ENCODE results near the gene PTPN21.
A peak's percentile ranks its signal among the peaks of the same experiment; 100 is the strongest.

Gene PTPN21

DNA sequence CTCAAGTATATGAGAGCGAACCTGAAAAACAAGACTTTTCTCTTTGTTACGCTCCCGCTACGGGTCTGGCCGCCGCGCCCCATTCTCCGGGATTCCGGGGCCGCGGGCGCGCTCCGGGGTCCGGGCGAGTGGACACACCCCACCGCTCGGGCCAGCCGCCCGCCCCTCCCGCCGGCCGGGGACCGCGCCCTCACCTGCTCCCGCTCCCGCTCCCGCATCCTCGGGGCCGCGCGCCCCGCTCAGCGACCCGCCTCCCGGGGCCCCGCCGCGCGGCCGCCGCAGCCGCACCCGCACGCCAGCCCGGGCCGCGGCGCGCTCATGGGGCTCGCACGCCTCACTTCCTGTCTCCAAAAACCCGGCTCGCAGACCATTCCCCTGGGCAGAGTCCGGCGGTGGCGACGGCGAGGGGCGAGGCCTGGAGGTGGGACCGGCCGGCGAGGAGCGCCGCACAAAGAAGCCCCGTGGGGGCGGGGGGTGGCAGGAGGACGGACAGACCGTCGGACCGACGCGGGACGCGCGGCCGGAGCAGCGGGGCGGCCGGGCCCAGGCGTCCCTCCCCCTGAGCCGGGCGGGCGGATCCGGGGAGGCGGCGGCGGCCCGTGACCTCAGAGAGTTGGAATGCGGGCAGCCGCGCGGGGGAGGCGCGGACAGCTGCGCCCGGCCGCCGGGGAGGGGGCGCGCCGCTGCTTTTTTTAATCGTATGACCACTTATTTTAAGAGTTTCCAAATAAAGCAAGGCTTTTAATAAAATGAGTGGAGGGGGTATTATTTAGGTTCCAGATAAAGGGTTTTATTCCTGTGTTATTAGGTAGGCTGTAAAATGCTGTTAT is at the start of gene PTPN21:
Gene PTPN21, minus strand, starts transcription at position 551 of the 830 bp plus-strand sequence. CDS start 4,590 bp downstream, outside the sequence.
- DNase-seq = no peak

DNA sequence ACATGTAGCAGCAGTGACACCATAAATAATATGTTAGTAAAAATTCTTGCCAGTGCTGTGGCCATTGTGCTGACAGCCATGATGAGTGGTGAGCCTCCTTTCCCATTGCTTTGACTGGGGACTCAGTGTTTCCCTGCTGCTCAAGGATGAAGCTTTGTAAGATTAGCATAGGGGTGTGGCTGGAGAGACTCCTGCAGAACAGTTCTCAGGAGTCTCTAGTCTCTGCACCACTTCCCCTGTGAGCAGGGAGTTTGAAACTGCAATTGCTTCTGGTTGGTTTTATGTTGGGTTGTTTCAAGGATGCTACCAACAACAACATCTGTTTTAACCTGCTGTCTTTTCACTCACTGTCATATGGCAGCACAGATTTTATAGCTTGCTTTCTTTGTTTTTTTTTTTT is 49.4 kb upstream of the PTPN21 start:
- DNase-seq = no peak

DNA sequence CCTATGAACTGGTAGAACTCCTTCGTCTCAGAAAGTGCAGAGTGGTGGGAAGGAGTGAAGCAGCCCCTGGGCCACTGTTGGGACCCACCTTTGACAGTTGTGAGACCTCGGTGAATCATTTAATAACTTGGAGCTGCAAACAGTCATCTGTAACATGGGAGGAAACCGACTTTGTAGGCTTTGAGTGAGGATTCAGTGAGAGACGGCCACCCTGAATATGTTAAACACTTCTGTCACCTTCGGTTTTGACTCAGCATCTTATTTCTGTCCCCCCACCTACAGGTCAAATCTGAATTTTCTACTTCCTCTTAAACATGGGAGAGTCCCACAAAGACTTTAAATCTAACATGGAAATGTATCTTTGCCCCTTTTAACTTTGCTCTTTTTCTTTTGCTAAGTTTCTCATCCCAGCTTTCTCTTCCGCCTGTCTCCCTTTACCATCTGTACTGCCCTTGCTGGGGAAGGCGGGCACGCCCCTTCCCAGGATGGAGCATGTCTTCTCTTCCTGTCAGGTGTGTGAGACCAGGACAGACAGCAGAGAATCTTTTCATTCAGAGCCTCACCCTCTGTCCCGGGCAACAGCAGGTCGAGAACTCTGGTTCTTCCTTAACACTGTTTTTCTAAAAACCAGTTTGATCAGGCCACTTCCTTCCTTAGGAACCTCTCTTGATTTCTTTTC is 45.1 kb upstream of the PTPN21 start:
- DNase-seq = no peak

DNA sequence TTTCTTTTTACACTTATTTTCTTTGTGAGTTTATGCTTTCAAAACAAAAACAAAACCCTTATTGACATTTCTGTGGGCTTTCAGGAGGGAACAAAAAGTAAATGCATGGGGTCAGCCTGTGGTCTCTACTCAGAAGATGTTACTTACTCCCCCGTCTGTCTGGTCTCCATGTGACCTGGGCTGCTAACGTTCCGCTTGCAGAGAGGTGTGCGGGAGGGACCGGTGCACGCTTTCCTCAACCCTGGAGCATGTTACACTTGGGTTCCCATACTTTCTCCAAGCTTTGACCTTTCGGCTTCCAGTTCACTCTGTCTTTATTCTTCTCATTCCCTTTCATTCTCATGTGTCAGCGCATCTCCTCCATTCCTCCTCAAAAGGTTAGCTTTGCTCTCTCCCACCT is 44.5 kb upstream of the PTPN21 start:
- no peak for DNase-seq

DNA sequence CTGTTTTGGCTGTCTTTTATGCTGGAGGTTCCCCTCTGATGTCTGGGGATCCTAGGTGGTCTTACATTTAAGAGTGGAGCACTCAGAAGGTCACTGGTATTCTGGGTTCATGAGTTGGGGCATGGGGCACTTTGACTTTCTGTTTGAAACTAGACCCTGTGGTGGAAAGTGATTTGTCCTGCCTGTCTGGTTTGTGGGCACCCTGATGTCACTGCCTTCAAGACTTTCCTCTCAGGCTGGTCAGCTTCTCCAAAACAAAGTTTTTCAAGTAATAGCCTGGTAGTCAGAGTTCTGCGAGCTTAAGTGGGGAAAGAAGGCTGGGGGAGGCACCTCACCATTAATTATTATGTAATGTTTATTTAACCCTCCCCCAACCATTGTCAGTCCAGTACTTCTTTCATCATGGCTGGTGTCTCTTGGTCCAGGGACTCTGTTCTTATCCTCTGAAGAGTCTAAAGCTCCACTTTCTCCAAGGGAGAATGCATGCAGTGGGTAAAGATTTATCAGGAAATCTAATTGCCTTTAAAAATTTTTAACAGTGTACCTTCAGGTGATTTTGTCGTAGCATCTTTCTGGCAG is 43.4 kb upstream of the PTPN21 start:
- no peak for DNase-seq

DNA sequence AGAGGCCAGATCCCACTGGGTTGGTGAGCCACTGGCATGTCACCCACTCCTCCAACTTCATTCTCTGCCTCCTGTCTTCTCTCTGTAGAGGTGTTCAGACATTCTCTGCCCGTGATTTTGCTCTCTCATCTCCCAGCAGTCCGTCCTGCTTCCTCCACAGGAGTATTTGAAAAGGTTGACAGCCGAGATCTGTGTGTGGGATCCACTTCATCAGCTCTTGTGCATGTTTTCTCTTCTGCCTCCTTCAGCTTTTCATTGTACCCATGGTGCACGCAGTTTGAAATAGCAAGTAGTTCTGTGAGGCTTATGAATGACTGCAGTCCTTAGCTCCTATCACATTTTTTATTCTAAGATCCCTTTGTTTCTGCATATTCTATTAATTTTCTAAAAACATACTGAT is 42.8 kb upstream of the PTPN21 start:
- DNase-seq = no peak

DNA sequence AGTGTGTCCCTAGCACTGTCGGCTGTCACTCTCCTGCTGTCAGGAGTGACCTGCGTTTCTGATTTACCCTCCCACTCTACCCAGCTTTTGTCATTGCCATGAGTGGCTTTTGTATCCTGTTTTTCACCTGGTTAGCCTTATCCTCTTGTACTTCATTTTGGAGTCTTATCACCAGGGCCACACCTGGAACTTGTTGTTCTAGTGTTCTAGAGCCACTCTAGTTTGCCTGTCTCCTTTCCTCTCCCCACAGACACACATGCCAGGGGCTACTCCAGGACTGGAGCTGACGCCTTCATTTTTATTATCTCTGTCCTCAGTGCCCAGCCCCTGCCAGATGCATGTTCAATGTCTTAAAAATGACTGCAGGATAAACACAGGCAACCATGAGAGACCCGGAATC is 42.2 kb upstream of the PTPN21 start:
- DNase-seq = no peak

DNA sequence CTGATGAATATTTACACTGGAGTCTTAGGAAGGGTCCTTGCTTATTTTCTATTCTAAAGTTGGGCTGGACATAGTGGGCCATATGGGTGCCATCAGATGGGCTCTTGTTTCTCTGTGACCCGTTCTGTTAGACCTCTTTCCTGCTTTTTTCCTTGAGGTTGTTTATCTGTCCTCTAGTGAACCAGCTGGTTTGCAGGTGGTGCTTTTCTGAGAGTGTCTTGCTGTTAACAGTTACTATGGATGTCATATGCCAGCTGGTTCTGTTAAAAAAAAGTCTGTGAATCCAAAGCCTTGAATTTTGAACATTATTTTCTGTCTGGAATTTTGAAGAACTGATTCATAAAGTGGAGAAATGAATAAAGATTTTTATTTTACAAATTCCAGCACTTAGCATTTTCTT is 37.2 kb upstream of the PTPN21 start:
- DNase-seq = no peak

DNA sequence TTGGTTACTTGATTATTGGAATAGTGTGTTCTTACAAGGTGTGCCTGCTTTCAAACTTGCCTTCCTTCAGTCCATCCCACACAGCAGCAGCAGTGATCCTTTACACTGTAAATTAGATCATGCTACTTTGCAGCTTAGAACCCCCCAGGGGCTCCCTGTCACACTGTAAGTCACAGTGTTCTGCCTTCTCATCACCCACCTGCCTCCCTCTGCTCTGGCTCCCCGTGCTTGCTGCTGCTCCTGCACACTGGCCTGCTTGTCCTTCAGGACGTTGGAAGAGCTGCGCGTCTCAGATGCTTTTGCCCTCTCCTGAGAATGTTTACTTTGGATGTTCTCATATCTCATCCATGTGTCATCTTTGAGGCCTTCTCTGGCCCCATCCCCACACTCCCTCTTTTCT is 35.4 kb upstream of the PTPN21 start:
- no peak for DNase-seq

DNA sequence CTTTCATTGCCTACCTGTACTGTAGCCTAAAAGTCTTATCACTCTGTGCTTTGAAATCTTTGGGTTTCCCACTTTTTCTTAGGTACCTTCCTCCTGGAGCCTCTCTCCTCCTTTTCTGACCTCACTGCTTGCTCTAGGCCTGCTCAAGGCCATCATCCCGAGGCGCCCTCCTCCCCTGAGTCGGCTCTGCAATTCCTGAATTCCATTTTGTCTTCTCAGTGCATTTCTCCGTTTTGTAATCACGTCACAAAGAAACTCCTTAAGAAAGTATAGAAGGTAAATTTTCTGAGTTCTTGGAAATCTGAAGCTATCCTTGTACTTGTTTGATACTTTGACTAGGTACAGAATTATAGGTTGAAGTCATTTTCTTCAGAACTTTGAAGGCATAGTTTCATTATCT is 33.3 kb upstream of the PTPN21 start:
- no peak for DNase-seq

DNA sequence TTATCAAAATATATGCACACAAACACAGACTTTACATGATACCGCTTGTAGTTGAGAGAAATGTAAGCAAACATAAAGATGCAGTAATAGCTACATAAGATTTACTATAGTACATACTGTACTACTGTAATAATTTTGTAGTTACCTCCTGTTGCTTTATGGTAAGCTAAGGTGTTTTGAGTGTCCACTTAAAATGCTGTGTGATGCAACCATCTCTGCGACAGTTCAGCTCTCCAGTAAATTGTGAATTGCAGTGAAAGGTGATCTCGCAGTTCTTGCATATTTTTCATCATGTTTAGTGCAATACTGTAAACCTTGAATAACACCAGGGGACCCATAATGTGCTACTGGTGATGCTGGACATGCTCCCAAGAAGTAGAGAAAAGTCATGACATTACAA is 29.6 kb upstream of the PTPN21 start:
- no peak for DNase-seq

DNA sequence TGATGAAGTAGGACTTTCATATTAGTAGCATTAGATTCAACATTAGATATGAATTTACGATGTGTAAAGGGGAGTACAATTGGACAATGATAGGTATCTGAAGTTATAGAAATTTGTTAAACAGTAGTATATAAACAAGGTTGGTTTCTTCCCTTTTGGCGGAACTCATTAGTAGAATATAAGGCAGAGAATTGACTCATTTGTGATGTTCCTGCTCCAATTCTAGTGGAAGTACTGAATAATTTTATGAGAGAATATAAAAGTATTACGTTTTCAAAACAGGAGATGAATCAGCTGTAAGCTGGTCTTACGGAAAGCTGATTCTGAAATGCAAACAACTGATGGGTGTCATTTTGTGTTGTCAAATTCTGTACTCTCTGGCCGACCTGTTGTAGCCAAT is 21.4 kb upstream of the PTPN21 start:
- DNase-seq = no peak

DNA sequence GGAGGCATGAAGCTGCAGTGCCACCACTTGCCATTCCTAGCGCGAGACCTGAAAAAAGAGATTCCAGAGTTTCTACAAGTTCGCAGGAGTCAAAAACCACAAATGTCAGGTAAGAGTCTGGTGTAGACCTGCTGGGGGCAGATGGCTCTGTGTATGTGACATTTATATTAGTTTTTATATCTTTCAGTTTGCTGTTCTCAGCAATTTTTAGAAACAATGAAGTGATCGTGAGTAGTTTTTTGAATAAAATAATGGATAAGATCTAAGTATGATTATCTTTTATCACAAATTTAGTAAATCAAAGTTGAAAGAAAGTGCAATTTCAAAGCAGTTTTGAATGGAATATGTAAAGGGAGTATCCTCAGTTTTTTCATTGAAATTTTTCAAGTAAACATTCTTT is 17.3 kb upstream of the PTPN21 start:
- no peak for DNase-seq

DNA sequence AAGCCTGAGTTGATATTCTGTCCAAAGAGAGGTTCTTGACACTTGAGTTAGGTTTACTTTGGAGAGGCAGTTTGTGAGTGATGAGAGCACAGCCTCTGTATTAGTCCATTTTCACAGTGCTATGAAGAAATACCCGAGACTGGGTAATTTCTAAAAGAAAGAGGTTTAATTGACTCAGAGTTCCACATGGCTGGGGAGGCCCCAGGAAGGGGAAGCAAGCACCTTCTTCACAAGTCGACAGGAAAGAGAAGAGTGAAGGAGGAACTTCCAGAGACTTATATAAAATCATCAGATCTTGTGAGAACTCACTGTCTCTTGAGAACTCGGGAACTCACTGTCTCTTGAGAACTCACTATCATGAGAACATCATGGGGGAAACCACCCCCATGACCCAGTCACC is 13.4 kb upstream of the PTPN21 start:
- no peak for DNase-seq

DNA sequence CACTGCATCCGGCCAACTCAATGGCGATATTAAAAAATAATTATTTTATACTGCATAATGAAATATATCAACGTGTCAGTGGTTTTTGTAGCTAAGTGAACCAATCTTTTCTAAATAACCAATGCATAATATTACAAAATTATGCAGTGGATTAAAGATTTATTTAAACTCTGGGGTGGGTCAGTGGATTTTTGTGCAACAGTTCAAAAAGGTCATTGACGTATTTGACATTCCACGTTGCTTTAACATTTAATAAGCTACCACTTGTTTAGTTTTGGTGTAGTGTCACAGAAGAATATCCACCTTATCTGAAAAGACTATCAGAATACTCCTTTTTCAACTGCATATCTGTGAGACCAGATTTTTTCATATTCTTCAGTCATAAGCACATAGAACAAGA is 10.6 kb upstream of the PTPN21 start:
- DNase-seq = no peak

DNA sequence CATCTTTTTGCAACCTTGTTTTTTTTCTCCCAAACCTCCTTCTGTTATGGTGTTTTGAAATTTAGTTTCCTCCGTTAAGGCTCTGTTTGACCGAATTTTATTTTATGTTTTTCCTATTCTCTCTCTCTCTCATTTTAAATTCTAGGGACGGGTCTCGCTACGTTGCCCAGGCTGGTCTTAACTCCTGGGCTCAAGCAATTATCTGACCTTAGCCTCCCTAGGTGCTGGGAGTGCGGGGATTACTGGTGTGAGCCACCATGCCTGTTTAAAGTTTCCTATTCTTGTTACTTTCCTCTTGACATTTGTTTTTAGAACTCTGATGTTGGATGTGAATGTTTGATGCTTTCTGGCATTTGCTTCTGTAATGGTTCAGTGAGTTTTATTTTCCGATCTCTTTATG is 9.0 kb upstream of the PTPN21 start:
- DNase-seq = no peak

DNA sequence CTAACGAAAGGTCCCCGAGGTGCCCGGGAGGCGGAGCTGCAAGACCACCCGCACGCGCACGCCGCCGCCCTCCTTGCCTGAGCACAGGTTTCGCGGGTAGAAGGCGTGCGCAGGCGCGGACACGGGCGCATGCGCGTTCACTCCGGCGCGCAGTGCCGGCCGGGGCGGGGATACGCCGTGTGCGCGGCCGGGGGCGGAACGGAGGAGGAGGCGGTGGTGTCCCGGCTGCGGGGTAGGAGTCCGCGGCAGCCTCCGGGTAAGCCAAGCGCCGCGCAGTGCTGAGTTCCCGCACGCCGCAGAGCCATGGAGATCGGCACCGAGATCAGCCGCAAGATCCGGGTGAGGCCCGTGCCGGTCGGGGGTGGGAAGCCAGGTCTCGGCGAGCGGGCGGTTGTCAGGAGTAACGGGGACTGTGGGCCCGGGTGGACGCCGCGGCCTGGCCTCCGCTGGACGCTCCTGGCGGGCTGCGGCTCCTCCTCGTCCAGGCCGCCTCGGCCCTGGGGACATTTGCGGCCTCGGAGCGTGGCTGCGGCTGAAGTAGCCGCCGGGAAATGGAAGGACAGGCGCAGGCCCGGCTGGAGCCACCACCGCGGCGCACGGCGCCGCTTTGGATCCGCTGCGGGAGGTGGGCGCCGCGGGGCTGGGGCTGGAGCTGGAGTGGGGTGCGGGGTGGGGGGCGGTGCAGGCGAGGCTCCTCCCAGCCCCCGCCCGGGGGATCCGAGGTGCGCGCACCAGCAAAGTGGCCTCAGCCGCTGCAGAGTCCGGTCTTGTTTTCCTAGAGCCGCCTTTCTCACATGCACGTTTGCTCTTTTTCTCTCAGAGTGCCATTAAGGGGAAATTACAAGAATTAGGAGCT is 8.3 kb upstream of the PTPN21 start, which contains the start of gene ZC3H14:
Gene ZC3H14, plus strand, starts transcription at position 207 of the 856 bp plus-strand sequence. Its CDS starts 97 bp downstream, at position 304.
- peak; percentile 61 for DNase-seq

DNA sequence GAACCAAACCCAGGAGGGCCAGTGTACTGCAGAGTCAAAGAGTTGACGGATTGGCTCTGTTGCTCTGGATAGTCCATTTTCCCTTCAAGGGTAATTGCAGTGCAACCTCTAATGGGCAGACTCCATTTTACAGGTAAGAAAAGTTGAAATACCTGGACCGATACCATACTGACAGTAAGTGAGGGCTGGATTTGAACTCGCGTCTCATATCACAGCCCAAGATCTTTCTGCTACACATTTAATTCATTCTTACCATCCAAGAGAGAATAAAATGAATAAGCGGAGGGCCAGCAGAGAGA is 7.7 kb upstream of the PTPN21 start:
- no peak for DNase-seq

DNA sequence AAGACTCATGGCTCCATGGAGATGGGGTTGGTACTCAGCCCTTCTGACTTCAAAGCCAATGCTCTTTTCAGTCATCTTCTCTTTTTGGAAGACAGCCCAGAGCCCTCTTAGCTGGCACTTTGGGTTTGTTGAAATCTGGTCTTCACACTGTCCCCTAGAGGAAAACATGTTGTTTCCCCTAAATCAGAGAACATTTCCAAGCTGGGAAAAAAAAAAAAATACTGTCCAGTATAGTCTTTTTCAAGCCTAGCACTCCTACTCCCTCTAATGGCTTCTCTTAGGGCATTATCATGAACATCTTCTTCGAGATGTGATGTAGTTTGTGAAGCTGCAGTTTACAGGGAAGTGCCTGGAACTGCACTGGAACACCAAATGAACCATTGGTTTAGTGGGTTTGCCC is 5.0 kb upstream of the PTPN21 start:
- DNase-seq = no peak

DNA sequence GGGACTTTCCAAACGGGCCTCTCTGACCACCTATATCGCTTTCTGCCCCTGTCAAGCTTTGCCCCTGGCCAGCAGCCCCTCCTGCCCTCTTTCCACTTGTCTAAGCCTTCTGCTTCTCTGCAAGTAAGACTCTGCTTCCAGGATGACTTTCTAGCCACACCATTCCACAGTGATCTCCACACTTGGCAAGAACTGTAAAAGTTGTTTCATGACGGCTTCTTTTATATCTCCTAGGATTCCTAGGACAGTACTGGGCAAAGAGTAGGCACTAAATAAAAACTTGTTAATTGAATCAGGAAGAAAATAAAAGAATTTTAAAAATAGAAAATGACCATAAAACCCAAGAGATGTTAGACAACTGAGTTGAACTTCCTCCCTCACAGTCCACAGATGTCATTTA is 1.8 kb upstream of the PTPN21 start:
- DNase-seq = no peak

DNA sequence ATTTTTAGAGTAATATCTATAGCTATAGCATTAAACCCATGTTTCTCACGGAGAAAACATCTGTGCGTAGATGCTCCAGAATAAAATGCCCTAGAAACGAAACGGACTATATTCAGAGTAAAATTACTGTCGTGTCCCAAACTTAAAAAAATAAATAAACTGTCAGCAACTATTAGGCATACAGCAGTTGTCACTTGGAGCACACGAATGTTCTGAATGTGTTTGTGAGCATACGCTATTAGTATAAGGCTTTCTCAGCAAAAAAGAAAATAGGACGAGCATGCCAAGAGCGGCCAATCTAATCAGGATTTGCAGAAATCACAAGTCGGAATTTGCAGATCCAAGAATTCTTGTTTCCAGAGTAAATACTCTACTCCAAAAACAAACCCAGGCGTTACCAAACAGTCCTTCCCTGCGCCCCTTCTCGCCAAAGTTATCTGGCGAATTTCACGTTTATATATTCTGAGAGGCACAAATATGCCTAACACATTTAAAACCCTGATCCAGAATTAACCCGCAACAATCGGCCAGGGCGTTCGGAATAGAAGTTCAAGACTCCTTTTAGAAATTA is 836 bp downstream of the PTPN21 start:
- DNase-seq = no peak

DNA sequence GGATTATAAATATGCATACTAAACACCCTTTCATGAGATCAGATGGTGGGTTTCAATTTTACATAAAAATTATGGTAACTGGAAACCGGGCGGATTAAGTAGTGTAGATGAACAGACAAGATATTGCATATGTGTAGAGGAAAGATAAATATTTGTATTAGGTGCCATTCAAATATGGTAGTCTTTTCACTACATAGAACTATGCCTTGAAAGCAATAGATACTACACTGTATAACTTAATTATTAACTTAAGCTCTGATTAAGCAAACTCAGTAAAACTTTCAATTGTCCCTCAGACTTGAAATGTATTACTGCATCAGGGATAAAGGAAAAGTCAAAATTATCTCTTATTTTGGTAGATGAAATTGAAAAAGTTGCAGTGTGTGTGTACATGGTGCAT is 1.9 kb downstream of the PTPN21 start:
- DNase-seq = no peak

DNA sequence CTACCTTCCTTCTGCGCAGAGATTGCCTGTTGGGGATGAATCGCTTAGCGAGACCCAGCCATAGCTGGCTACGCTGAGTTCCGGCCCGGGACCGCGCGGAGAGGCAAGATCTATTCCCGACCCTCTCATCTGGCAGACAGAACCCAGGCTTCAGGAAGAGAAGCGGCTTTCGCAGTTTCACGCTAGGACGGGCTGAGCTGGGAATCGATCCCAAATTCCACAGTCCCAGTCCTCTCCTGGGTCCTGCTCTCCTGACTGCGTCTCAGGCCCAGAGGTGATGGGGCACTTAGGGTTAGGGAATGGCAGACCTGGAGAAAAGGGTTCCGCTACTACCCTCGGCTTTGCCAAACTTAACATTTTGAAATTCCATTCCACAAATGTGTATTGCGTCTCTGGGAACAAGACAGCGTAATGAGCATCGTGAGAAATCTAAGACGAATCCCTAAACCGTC is 2.8 kb downstream of the PTPN21 start:
- no peak for DNase-seq
